ENCODE results near the gene SKIC2. TPM values are rescaled to one million over a fixed set of nuclear protein-coding genes. Genes with fewer than 3 reads are reported as not detected.
"Not testable (repeated sequence)": the region's sequence is repeated elsewhere in the genome, so short reads cannot be mapped to it uniquely, and the experiment has no call there.

The SKIC2 gene
- total RNA-seq, 1 donor from 2014 or later = 77.4 TPM

DNA sequence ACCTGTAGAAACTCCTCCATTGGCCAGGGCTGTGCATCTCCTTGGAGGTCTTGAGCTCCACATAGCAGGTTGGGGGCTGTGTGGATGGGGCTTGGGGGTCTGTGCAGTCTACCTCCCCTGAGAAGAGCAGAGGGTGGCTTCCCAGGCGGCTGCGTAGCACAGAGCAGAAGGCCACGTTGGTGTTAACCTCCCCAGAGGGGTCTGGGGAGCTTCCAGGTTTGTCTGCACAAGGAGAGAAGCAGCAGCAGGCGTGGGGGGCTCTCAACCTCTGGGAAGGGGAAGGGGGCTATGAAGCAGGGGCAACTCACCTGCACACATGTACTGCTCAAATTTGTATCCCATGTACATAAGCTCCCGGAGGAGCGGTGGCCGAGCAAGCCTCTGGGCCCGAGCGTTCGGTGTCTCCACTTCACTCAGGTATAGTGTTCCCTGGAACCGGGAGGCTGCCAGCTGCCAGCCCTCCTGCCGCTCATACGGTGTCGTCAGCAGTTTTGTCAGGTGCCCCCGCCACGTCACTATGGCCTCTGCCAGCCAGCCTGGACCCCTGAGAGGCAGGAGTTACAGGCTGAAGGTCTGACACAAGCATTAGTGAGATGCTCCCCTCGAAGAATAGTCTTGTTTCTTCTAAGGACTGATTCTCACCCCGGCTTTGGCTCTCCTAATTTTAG lies 11.8 kb downstream of the SKIC2 start:
- no peaks in the 10 kb centered on the region for H3K27me3 ChIP-seq
- H3K4me1 ChIP-seq = peaks cover 10 to 16% of the 10 kb centered on the region in 2 donors
- H3K36me3 ChIP-seq = peaks cover 38 to 48% of the 10 kb centered on the region in 2 donors
- peak overlapping the region; percentile 92 to 99 for H3K27ac ChIP-seq
- intact Hi-C loops (cut with DNase I) = loop anchor here (10.0 kb wide), 1 partner anchor 204 kb away; the partner anchor contains the start of genes AGPAT1 and RNF5
- DNase-seq (ENCODE audit: low spot score in 2 of 2) = peak in 1 of 2 donors; percentile 62
- peak overlapping the region; percentile 78 to 80 for H3K4me3 ChIP-seq
- no peaks in the 10 kb centered on the region for H3K9me3 ChIP-seq
- TF ChIP-seq, protein P1, sequence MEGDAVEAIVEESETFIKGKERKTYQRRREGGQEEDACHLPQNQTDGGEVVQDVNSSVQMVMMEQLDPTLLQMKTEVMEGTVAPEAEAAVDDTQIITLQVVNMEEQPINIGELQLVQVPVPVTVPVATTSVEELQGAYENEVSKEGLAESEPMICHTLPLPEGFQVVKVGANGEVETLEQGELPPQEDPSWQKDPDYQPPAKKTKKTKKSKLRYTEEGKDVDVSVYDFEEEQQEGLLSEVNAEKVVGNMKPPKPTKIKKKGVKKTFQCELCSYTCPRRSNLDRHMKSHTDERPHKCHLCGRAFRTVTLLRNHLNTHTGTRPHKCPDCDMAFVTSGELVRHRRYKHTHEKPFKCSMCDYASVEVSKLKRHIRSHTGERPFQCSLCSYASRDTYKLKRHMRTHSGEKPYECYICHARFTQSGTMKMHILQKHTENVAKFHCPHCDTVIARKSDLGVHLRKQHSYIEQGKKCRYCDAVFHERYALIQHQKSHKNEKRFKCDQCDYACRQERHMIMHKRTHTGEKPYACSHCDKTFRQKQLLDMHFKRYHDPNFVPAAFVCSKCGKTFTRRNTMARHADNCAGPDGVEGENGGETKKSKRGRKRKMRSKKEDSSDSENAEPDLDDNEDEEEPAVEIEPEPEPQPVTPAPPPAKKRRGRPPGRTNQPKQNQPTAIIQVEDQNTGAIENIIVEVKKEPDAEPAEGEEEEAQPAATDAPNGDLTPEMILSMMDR (IDR thresholded peaks at IDR 0.05) = no peak

- peaks cover 10 to 16% of the 10 kb centered on the region in 2 donors for H3K4me1 ChIP-seq
- intact Hi-C loops (cut with DNase I) = loop anchor here (10.0 kb wide), 1 partner anchor 203 kb away; the partner anchor contains the start of genes AGPAT1 and RNF5
- TF ChIP-seq, protein P1 (IDR thresholded peaks at IDR 0.05) = no peak
- peak overlapping the region; percentile 92 to 99 for H3K27ac ChIP-seq
- no peak for DNase-seq (ENCODE audit: low spot score in 2 of 2)
- peak overlapping the region; percentile 78 to 80 for H3K4me3 ChIP-seq
- peaks cover 31 to 42% of the 10 kb centered on the region in 2 donors for H3K36me3 ChIP-seq
- H3K9me3 ChIP-seq = no peaks in the 10 kb centered on the region
- no peaks in the 10 kb centered on the region for H3K27me3 ChIP-seq
Measured at GRCh38 chr6:31971279-31971992, 12.5 kb downstream of the SKIC2 start.

DNA sequence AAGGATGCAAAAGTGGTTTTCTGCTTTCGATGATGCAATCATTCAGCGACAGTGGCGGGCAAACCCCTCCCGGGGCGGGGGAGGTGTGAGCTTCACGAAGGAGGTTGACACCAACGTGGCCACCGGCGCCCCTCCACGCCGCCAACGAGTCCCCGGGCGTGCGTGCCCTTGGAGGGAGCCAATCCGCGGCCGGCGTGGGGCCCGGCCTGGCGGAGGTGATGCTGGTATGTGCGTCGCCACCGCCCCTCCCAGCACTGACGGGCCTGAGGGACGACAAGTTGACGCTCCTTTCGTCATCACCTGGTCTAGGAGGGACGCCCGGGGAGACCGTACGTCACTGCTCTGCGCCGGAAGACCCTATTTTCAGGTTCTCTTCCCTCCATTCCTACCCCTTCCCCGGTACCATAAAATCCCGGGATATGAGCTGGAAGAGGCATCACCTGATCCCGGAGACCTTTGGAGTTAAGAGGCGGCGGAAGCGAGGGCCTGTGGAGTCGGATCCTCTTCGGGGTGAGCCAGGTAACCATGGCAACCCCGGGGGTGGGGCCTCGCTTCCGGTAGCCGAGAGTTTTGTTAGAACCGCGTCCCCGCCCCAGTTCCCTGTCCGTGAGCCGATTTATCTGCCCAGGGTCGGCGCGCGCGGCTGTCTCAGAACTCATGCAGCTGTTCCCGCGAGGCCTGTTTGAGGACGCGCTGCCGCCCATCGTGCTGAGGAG lies 13.2 kb downstream of the SKIC2 start, which contains the start of gene DXO:
Gene DXO, minus strand, starts transcription at position 146 of the 716 bp plus-strand sequence. CDS start 463 bp downstream, outside the sequence.
- peaks cover 10 to 16% of the 10 kb centered on the region in 2 donors for H3K4me1 ChIP-seq
- intact Hi-C loops (cut with DNase I) = loop anchor here (1.0 to 10.0 kb wide), 2 partner anchors 13 to 203 kb away; partner anchors contain the start of genes AGPAT1, RNF5 and SKIC2
- no peaks in the 10 kb centered on the region for H3K9me3 ChIP-seq
- peaks cover 28 to 35% of the 10 kb centered on the region in 2 donors for H3K36me3 ChIP-seq
- H3K27ac ChIP-seq = peak within 1 kb of the TSS; percentile 92 to 99
- H3K27me3 ChIP-seq = no peaks in the 10 kb centered on the region
- TF ChIP-seq, protein P1 (IDR thresholded peaks at IDR 0.05) = no peak
- DNase-seq (ENCODE audit: low spot score in 2 of 2) = peak; percentile 92 to 99
- H3K4me3 ChIP-seq = peak within 1 kb of the TSS; percentile 78 to 80

DNA sequence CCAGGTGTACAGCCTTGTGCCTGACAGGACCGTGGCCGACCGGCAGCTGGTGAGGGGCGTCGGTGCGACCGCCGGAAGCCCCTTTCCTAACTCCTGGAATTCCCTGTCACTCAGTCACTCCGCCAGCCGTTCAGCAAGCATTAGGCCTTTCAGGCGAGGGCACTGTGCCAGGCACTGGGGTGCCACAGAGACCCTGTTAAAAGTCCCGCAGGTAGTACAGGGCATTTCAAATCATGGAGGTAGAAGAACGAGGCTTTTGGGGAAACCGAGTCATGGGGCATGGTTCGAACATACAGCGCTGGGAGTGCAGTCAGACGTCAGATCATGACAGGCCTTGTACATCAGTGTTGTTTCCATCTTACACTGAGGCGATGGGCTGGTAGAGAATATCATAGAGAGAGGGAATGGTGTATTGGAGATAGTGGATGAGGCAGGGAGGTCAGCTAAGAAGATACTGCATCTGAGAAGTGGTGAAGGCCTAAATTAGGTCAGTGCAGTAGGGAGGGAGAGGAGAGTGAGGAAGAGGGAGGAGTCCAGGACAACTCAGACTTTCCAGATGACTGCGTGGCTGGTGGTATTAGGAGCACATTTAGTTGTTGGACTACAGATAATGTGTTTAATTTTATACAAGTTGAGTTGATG lies 13.9 kb downstream of the SKIC2 start:
- H3K27me3 ChIP-seq = no peaks in the 10 kb centered on the region
- H3K27ac ChIP-seq = peak overlapping the region; percentile 92 to 99
- DNase-seq (ENCODE audit: low spot score in 2 of 2) = no peak
- no peaks in the 10 kb centered on the region for H3K9me3 ChIP-seq
- TF ChIP-seq, protein P1 (IDR thresholded peaks at IDR 0.05) = no peak
- peaks cover 10 to 16% of the 10 kb centered on the region in 2 donors for H3K4me1 ChIP-seq
- peaks cover 21 to 29% of the 10 kb centered on the region in 2 donors for H3K36me3 ChIP-seq
- intact Hi-C loops (cut with DNase I) = loop anchor here (1.0 to 10.0 kb wide), 2 partner anchors 14 to 202 kb away; partner anchors contain the start of genes AGPAT1, RNF5 and SKIC2
- peak overlapping the region; percentile 78 to 80 for H3K4me3 ChIP-seq

DNA sequence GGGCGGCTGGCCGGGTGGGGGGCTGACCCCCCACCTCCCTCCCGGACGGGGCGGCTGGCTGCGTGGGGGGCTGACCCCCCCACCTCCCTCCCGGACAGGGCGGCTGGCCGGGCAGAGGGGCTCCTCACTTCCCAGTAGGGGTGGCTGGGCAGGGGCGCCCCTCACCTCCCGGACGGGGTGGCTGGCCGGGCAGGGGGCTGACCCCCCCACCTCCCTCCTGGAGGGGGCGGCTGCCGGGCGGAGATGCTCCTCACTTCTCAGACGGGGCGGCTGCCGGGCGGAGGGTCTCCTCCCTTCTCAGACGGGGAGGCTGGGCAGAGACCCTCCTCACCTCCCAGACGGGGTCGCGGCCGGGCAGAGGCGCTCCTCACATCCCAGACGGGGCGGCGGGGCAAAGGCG lies 17.1 kb downstream of the SKIC2 start:
- not testable (repeated sequence) for H3K4me3 ChIP-seq; H3K27me3 ChIP-seq; DNase-seq (ENCODE audit: low spot score in 2 of 2); H3K9me3 ChIP-seq; H3K27ac ChIP-seq
- H3K36me3 ChIP-seq = peaks cover 15 to 16% of the 10 kb centered on the region in 2 donors
- intact Hi-C loops (cut with DNase I) = loop anchor here (10.0 kb wide), 1 partner anchor 199 kb away; the partner anchor contains the start of genes AGPAT1 and RNF5
- H3K4me1 ChIP-seq = peaks cover 3 to 11% of the 10 kb centered on the region in 2 donors

Measured in ascending aorta (tissue), 2 donors.